ENCODE results near the gene ANKRD60.

ANKRD60 gene

GRCh38 chr20:58228484-58229197 is at the start of gene ANKRD60:
Gene ANKRD60 (minus strand): TSS chr20:58228653. CDS start chr20:58228653, 0 bp downstream.
- H3K9me3 ChIP-seq (ENCODE audit: control insufficient read depth in 2 of 2, low read length in 2 of 2): no peaks in the 10 kb centered on the region
- H3K27ac ChIP-seq (ENCODE audit: low read length): no peak within 1 kb of the TSS
- H3K4me1 ChIP-seq (ENCODE audit: control insufficient read depth, insufficient read depth, low read length): peaks cover 4% of the 10 kb centered on the region
- H3K9ac ChIP-seq (ENCODE audit: low read length in 2 of 2): no peak within 1 kb of the TSS
- peak within 1 kb of the TSS in 1 of 2 donors; percentile 35 for H3K4me3 ChIP-seq (ENCODE audit: low read length in 2 of 2)
- H3K27me3 ChIP-seq (ENCODE audit: control insufficient read depth in 1 of 2, insufficient read depth in 2 of 2, low read length in 2 of 2): peaks cover 32 to 38% of the 10 kb centered on the region in 2 donors
- H3K36me3 ChIP-seq (ENCODE audit: control insufficient read depth in 2 of 2, insufficient read depth in 2 of 2, low read length in 2 of 2): peaks cover 0 to 10% of the 10 kb centered on the region in 2 donors

DNA sequence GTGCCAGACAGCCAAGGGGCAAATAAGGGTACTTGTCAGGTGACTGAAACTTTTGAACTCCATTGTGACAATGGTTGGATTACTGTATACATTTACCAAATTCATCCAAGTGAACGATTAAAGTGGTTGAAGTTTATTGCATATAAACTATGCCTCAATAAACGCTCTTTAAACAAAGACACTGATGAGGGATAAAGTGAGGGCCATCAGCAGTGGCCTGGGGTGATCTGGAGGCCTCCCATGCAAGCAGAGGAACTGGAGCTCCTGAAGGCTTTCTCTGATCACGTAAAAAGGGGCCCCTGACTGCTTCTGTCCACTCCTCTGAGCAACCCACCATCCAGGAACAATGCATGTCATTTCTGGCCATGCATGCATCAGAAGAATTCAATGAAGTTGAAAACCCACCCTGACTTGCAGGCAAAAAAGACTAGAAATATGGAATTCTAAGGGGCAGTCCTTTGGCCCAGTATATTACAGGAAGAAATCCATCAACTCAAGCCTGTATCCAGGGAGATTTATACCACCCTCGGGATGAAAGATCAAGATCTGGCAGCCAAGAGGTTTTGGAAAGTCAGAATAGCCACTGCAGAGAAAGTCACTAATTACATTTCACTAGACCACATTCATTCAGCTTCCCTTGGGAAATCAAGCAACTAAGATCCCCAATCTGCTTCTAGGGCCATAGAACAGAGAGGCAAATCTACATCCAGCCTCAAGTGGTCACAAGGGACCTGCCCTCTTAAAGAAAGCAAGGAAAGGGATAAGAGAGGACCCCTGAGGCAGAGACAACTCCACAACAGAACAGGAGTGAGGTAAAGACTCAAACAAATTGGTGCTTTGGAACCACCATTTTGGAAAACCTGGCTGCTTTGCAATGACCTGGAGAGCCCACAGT is 49.4 kb upstream of the ANKRD60 start:
- Histone ChIP-seq H3K4me1 (ENCODE audit: control insufficient read depth, insufficient read depth, low read length) (no peaks in the 10 kb centered on the region), H3K36me3 (ENCODE audit: control insufficient read depth in 2 of 2, insufficient read depth in 2 of 2, low read length in 2 of 2) (no peaks in the 10 kb centered on the region), H3K4me3 (ENCODE audit: low read length in 2 of 2) (no peak overlapping the region), H3K9me3 (ENCODE audit: control insufficient read depth in 2 of 2, low read length in 2 of 2) (no peaks in the 10 kb centered on the region), H3K27ac (ENCODE audit: low read length) (no peak overlapping the region), H3K27me3 (ENCODE audit: control insufficient read depth in 1 of 2, insufficient read depth in 2 of 2, low read length in 2 of 2) (no peaks in the 10 kb centered on the region), H3K9ac (ENCODE audit: low read length in 2 of 2) (no peak overlapping the region)

- no peak overlapping the region for H3K4me3 ChIP-seq (ENCODE audit: low read length in 2 of 2)
- no peak overlapping the region for H3K27ac ChIP-seq (ENCODE audit: low read length)
- H3K4me1 ChIP-seq (ENCODE audit: control insufficient read depth, insufficient read depth, low read length): no peaks in the 10 kb centered on the region
- H3K9me3 ChIP-seq (ENCODE audit: control insufficient read depth in 2 of 2, low read length in 2 of 2): no peaks in the 10 kb centered on the region
- no peak overlapping the region for H3K9ac ChIP-seq (ENCODE audit: low read length in 2 of 2)
- no peaks in the 10 kb centered on the region for H3K27me3 ChIP-seq (ENCODE audit: control insufficient read depth in 1 of 2, insufficient read depth in 2 of 2, low read length in 2 of 2)
- no peaks in the 10 kb centered on the region for H3K36me3 ChIP-seq (ENCODE audit: control insufficient read depth in 2 of 2, insufficient read depth in 2 of 2, low read length in 2 of 2)
Measured at GRCh38 chr20:58277107-58277506, 48.7 kb upstream of the ANKRD60 start.

DNA sequence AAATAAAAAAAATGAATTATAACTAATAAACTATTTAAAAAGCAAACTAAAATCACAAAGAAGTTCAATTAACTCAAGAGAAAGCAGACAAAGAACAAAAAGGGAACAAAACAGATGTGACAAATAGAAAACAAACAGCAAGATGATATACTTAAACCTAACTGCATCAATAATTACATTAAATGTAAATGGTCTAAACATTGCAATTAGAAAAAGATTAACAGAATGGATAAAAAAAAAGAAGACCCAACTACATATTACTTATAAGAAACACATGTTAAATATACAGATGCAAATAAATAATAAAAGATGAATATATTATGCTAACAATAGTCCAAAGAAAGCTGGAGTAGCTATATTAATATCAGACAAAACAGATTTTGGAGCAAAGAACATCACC is 45.9 kb upstream of the ANKRD60 start:
- no peaks in the 10 kb centered on the region for H3K9me3 ChIP-seq (ENCODE audit: control insufficient read depth in 2 of 2, low read length in 2 of 2)
- H3K36me3 ChIP-seq (ENCODE audit: control insufficient read depth in 2 of 2, insufficient read depth in 2 of 2, low read length in 2 of 2): peaks cover 0 to 4% of the 10 kb centered on the region in 2 donors
- no peak overlapping the region for H3K27ac ChIP-seq (ENCODE audit: low read length)
- H3K4me3 ChIP-seq (ENCODE audit: low read length in 2 of 2): no peak overlapping the region
- H3K27me3 ChIP-seq (ENCODE audit: control insufficient read depth in 1 of 2, insufficient read depth in 2 of 2, low read length in 2 of 2): no peaks in the 10 kb centered on the region
- H3K4me1 ChIP-seq (ENCODE audit: control insufficient read depth, insufficient read depth, low read length): no peaks in the 10 kb centered on the region
- no peak overlapping the region for H3K9ac ChIP-seq (ENCODE audit: low read length in 2 of 2)

- Histone ChIP-seq H3K4me3 (ENCODE audit: low read length in 2 of 2) (no peak overlapping the region), H3K27ac (ENCODE audit: low read length) (no peak overlapping the region), H3K36me3 (ENCODE audit: control insufficient read depth in 2 of 2, insufficient read depth in 2 of 2, low read length in 2 of 2) (peaks cover 10 to 11% of the 10 kb centered on the region in 2 donors), H3K4me1 (ENCODE audit: control insufficient read depth, insufficient read depth, low read length) (no peaks in the 10 kb centered on the region), H3K27me3 (ENCODE audit: control insufficient read depth in 1 of 2, insufficient read depth in 2 of 2, low read length in 2 of 2) (no peaks in the 10 kb centered on the region), H3K9ac (ENCODE audit: low read length in 2 of 2) (no peak overlapping the region), H3K9me3 (ENCODE audit: control insufficient read depth in 2 of 2, low read length in 2 of 2) (no peaks in the 10 kb centered on the region)
Measured at GRCh38 chr20:58271606-58272351, 43.3 kb upstream of the ANKRD60 start.

- Histone ChIP-seq H3K27me3 (ENCODE audit: control insufficient read depth in 1 of 2, insufficient read depth in 2 of 2, low read length in 2 of 2) (no peaks in the 10 kb centered on the region), H3K9me3 (ENCODE audit: control insufficient read depth in 2 of 2, low read length in 2 of 2) (no peaks in the 10 kb centered on the region), H3K27ac (ENCODE audit: low read length) (no peak overlapping the region), H3K4me1 (ENCODE audit: control insufficient read depth, insufficient read depth, low read length) (no peaks in the 10 kb centered on the region), H3K36me3 (ENCODE audit: control insufficient read depth in 2 of 2, insufficient read depth in 2 of 2, low read length in 2 of 2) (peaks cover 15 to 28% of the 10 kb centered on the region in 2 donors), H3K9ac (ENCODE audit: low read length in 2 of 2) (no peak overlapping the region), H3K4me3 (ENCODE audit: low read length in 2 of 2) (no peak overlapping the region)
Measured at GRCh38 chr20:58268936-58269619, 40.6 kb upstream of the ANKRD60 start.

DNA sequence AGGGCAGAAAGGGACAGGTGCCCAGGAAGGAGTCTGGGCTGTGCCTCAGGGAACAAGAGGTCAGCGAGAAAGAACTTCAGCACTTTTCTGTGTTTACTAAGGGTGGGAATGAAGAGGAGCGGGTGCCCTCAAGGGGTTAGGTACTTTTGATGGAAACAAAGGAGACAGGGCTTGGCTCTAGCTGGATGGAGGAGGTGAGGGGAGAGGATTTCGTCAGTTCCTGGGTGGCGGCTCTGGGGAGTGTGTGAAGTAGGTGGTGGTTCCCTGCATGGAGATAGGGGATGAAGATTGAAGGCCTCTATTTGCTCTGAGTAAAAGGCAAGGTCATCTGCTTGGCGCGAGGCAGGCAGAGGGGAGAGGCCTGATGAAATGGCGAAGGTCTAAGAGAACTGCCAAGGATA is 40.0 kb upstream of the ANKRD60 start:
- H3K9ac ChIP-seq (ENCODE audit: low read length in 2 of 2): no peak overlapping the region
- H3K4me3 ChIP-seq (ENCODE audit: low read length in 2 of 2): no peak overlapping the region
- H3K27me3 ChIP-seq (ENCODE audit: control insufficient read depth in 1 of 2, insufficient read depth in 2 of 2, low read length in 2 of 2): no peaks in the 10 kb centered on the region
- no peaks in the 10 kb centered on the region for H3K4me1 ChIP-seq (ENCODE audit: control insufficient read depth, insufficient read depth, low read length)
- H3K36me3 ChIP-seq (ENCODE audit: control insufficient read depth in 2 of 2, insufficient read depth in 2 of 2, low read length in 2 of 2): peaks cover 16 to 32% of the 10 kb centered on the region in 2 donors
- H3K9me3 ChIP-seq (ENCODE audit: control insufficient read depth in 2 of 2, low read length in 2 of 2): no peaks in the 10 kb centered on the region
- H3K27ac ChIP-seq (ENCODE audit: low read length): no peak overlapping the region

GRCh38 chr20:58267389-58268215 is 39.1 kb upstream of the ANKRD60 start:
- Histone ChIP-seq H3K4me3 (ENCODE audit: low read length in 2 of 2) (no peak overlapping the region), H3K4me1 (ENCODE audit: control insufficient read depth, insufficient read depth, low read length) (no peaks in the 10 kb centered on the region), H3K36me3 (ENCODE audit: control insufficient read depth in 2 of 2, insufficient read depth in 2 of 2, low read length in 2 of 2) (peaks cover 24 to 35% of the 10 kb centered on the region in 2 donors)

GRCh38 chr20:58264271-58264670 is 35.8 kb upstream of the ANKRD60 start:
- Histone ChIP-seq H3K9ac (ENCODE audit: low read length in 2 of 2) (no peak overlapping the region), H3K4me3 (ENCODE audit: low read length in 2 of 2) (no peak overlapping the region), H3K27me3 (ENCODE audit: control insufficient read depth in 1 of 2, insufficient read depth in 2 of 2, low read length in 2 of 2) (no peaks in the 10 kb centered on the region), H3K4me1 (ENCODE audit: control insufficient read depth, insufficient read depth, low read length) (no peaks in the 10 kb centered on the region), H3K27ac (ENCODE audit: low read length) (no peak overlapping the region), H3K9me3 (ENCODE audit: control insufficient read depth in 2 of 2, low read length in 2 of 2) (no peaks in the 10 kb centered on the region), H3K36me3 (ENCODE audit: control insufficient read depth in 2 of 2, insufficient read depth in 2 of 2, low read length in 2 of 2) (peaks cover 24 to 39% of the 10 kb centered on the region in 2 donors)

More at GRCh38 chr20:58267389-58268215, 39.1 kb upstream of the ANKRD60 start:
- no peak overlapping the region for H3K9ac ChIP-seq (ENCODE audit: low read length in 2 of 2)
- H3K27me3 ChIP-seq (ENCODE audit: control insufficient read depth in 1 of 2, insufficient read depth in 2 of 2, low read length in 2 of 2): no peaks in the 10 kb centered on the region
- no peaks in the 10 kb centered on the region for H3K9me3 ChIP-seq (ENCODE audit: control insufficient read depth in 2 of 2, low read length in 2 of 2)
- no peak overlapping the region for H3K27ac ChIP-seq (ENCODE audit: low read length)

Measured in stomach smooth muscle (tissue), 2 donors.